Smooth muscle cell (in vitro differentiated cells): ENCODE measurements around the gene RESF1. TPM values are rescaled to one million over a fixed set of nuclear protein-coding genes. Genes with fewer than 3 reads are reported as not detected.

Experiments
- DNase-seq: peaks from one replicate; lab custom pipeline; 2025; ENCODE audit not compliant: unreplicated experiment; lab: John Stamatoyannopoulos, UW
- H2AFZ ChIP-seq: fragments of 200-600 bp; sonication (generic); 2 replicates; pipeline ENCODE4 v1.6.0; 2016; ENCODE audit warnings: antibody characterized with exemption, low read depth, mild to moderate bottlenecking
- H3F3A ChIP-seq: fragments of 200-600 bp; sonication (generic); 2 replicates; pipeline ENCODE4 v1.6.0; 2017; ENCODE audit warnings: antibody characterized with exemption, low read depth
- H3K27ac ChIP-seq: fragments of 200-600 bp; sonication (generic); 2 replicates; pipeline ENCODE4 v1.5.1; 2016; ENCODE audit warnings: low read depth, mild to moderate bottlenecking
- H3K27me3 ChIP-seq: fragments of 200-600 bp; sonication (generic); 2 replicates; pipeline ENCODE4 v1.6.1; 2016; ENCODE audit warnings: low read depth, mild to moderate bottlenecking
- H3K36me3 ChIP-seq: fragments of 200-600 bp; sonication (generic); 2 replicates; pipeline ENCODE4 v1.5.1; 2016; ENCODE audit warnings: low read depth
- H3K4me1 ChIP-seq: fragments of 200-600 bp; sonication (generic); 2 replicates; pipeline ENCODE4 v1.5.1; 2016; ENCODE audit warnings: low read depth
- H3K4me2 ChIP-seq: fragments of 200-600 bp; sonication (generic); 2 replicates; pipeline ENCODE4 v1.6.0; 2016; ENCODE audit warnings: mild to moderate bottlenecking
- H3K4me3 ChIP-seq: fragments of 200-600 bp; sonication (generic); 2 replicates; pipeline ENCODE4 v1.5.1; 2016; ENCODE audit warnings: mild to moderate bottlenecking
- H3K79me2 ChIP-seq: fragments of 200-600 bp; sonication (generic); 2 replicates; pipeline ENCODE4 v1.6.0; 2016; ENCODE audit warnings: low read depth, mild to moderate bottlenecking
- H3K9ac ChIP-seq: fragments of 200-600 bp; sonication (generic); 2 replicates; pipeline ENCODE4 v1.6.0; 2016; ENCODE audit warnings: low read depth
- H3K9me3 ChIP-seq: fragments of 200-600 bp; sonication (generic); replicated peaks from 2 replicates; pipeline ENCODE4 v1.5.1; 2016; ENCODE audit warnings: low read depth
- H4K20me1 ChIP-seq: fragments of 200-600 bp; sonication (generic); 2 replicates; pipeline ENCODE4 v1.6.0; 2016; ENCODE audit warnings: low read depth
- WGBS: methylation state at CpG from one replicate; pipeline ENCODE4 v1.1.7; 2016; ENCODE audit warnings: low lambda C conversion rate; 5-methylcytosine and 5-hydroxymethylcytosine counted together
- polyA plus RNA-seq: library from polyadenylated mRNA; unstranded; fragments of >200 nt; fragmentation: Nextera tagmentation; extraction: Ambion mirVana; gene quantifications from 2 replicates; pipeline ENCODE4 v1.2.1, GENCODE V29; 2016
- total RNA-seq: library from RNA; depleted of rRNA; stranded (reverse); fragments of >200 nt; gene quantifications from 2 replicates; pipeline ENCODE4 v1.2.3, GENCODE V29; 2014
- TF ChIP-seq, protein P1 (sequence below): fragments of 200-600 bp; sonication (generic); IDR thresholded peaks from 2 replicates; pipeline ENCODE4 v1.5.1; 2017; ENCODE audit warnings: borderline replicate concordance, mild to moderate bottlenecking, antibody characterized with exemption; ENCODE audit not compliant: insufficient read depth, poor library complexity, severe bottlenecking

The RESF1 gene
- total and polyA plus RNA-seq, 2 experiments from 2014 or later = 9.7 to 28.3 TPM

DNA sequence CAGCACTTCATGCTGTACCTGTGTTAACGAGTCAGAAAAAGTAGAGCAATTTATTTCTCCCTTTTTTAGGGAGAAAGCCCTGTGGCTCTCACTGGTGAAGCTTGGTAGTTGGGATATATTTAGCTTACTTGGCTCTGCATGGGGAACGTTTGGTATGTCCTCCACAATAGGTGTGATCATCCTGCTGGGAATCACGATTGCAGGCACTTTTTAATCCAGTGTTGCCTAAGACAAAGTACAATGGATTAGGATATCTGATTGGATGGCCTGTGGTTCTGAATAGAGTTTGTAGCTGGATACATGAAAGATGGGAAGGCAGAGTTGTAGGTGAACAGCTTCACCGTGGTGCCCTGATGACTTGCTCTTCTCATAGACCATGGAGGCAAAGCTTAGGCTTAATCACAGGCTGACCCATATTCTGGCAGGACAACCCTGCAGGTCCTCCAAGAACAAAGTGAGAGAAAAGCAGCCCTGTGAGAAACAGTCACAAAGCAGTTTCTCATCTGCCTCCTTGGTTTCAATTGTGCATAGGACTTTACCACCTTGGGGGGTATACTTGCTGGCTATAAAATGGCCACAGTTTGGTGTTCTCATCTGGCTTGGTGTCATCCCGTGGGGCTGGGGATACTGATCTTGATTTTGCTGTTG lies 7.5 kb downstream of the RESF1 start:
- H3K27me3 ChIP-seq = no peaks in the 10 kb centered on the region
- no peaks in the 10 kb centered on the region for H3F3A ChIP-seq
- H3K9me3 ChIP-seq = no peaks in the 10 kb centered on the region
- H4K20me1 ChIP-seq = peaks cover 44% of the 10 kb centered on the region
- H3K36me3 ChIP-seq = peaks cover 8% of the 10 kb centered on the region
- H3K4me2 ChIP-seq = no peak overlapping the region
- TF ChIP-seq, protein P1, sequence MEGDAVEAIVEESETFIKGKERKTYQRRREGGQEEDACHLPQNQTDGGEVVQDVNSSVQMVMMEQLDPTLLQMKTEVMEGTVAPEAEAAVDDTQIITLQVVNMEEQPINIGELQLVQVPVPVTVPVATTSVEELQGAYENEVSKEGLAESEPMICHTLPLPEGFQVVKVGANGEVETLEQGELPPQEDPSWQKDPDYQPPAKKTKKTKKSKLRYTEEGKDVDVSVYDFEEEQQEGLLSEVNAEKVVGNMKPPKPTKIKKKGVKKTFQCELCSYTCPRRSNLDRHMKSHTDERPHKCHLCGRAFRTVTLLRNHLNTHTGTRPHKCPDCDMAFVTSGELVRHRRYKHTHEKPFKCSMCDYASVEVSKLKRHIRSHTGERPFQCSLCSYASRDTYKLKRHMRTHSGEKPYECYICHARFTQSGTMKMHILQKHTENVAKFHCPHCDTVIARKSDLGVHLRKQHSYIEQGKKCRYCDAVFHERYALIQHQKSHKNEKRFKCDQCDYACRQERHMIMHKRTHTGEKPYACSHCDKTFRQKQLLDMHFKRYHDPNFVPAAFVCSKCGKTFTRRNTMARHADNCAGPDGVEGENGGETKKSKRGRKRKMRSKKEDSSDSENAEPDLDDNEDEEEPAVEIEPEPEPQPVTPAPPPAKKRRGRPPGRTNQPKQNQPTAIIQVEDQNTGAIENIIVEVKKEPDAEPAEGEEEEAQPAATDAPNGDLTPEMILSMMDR = no peak
- H3K27ac ChIP-seq = no peak overlapping the region
- H2AFZ ChIP-seq = no peak overlapping the region
- 75% methylated on average over 5 of the region's 5 CpGs for WGBS
- H3K4me1 ChIP-seq = peaks cover 11% of the 10 kb centered on the region
- H3K79me2 ChIP-seq = peaks cover 96% of the 10 kb centered on the region
- no peak overlapping the region for H3K4me3 ChIP-seq
- DNase-seq = no peak
- no peak overlapping the region for H3K9ac ChIP-seq

DNA sequence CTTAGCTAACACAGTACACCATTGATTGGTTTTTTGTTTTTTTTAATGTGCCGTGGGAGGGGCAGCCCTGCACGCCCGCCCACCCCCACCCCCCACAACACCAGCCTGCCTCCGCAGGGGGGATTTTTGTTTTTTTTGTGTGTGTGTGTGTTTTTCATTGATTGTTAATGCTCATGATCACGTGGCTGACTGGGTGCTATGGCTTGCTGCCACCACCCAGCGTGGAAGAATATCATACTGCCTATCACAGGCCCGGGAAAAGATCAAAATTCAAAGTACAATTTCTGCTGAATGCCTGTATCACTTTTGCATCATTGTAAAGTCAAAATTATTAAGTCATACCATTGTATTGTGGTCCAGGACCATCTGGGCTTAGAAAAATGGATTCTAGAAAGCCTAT lies 8.3 kb downstream of the RESF1 start:
- Histone ChIP-seq H2AFZ (no peak overlapping the region), H3K4me2 (no peak overlapping the region), H3K4me3 (no peak overlapping the region), H3K4me1 (peaks cover 10% of the 10 kb centered on the region), H4K20me1 (peaks cover 35% of the 10 kb centered on the region), H3K9me3 (no peaks in the 10 kb centered on the region), H3K27ac (no peak overlapping the region), H3F3A (no peaks in the 10 kb centered on the region), H3K27me3 (no peaks in the 10 kb centered on the region), H3K9ac (no peak overlapping the region), H3K79me2 (peaks cover 93% of the 10 kb centered on the region), H3K36me3 (peaks cover 8% of the 10 kb centered on the region)
- WGBS = 90% methylated on average over 7 of the region's 7 CpGs
- TF ChIP-seq, protein P1 = no peak
- no peak for DNase-seq

DNA sequence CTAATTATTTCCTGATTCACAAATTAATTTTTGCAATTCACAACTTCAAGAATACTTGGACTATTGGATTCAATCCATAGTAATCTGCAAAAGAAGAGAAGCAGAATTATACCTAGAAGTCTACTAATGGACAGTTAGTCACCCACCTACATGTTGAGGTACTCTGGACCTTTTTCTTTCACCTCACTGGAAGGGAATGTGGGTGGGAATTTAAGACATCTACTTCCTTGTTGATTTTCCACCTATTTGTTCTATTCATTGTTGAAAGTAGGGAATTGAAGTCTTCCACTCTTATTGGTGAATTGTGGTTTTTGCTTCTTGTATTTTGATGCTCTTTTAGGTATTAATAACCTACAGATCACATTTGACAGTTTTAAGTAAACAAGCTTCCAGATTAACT lies 11.0 kb downstream of the RESF1 start:
- no peak overlapping the region for H3K4me3 ChIP-seq
- H3K4me2 ChIP-seq = no peak overlapping the region
- no peak overlapping the region for H2AFZ ChIP-seq
- no peaks in the 10 kb centered on the region for H3K27me3 ChIP-seq
- H3K27ac ChIP-seq = no peak overlapping the region
- no peaks in the 10 kb centered on the region for H3F3A ChIP-seq
- DNase-seq = no peak
- peaks cover 10% of the 10 kb centered on the region for H3K4me1 ChIP-seq
- H3K36me3 ChIP-seq = peaks cover 15% of the 10 kb centered on the region
- H4K20me1 ChIP-seq = peaks cover 23% of the 10 kb centered on the region
- TF ChIP-seq, protein P1 = no peak
- no peak overlapping the region for H3K9ac ChIP-seq
- peaks cover 86% of the 10 kb centered on the region for H3K79me2 ChIP-seq
- H3K9me3 ChIP-seq = no peaks in the 10 kb centered on the region

DNA sequence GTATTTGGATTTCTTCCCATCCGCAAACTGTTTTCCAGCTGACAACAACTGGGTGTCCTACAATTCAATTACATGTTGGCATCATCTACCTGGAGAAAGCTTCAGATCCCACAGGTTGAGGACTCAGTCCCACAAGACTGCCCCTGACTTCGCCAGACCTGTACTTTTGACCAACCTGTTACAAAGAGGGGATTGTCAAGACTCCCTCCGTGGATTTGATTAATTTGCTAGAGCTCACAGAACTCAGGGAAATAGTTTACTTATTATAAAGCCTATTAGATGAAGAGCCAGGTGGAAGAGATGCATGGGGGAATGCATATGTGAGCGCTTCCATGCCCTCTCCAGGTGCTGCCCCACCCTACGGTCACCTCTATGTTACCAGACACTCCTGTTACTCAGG lies 14.6 kb downstream of the RESF1 start:
- no peak overlapping the region for H2AFZ ChIP-seq
- H3K9me3 ChIP-seq = no peaks in the 10 kb centered on the region
- H3F3A ChIP-seq = no peaks in the 10 kb centered on the region
- H3K9ac ChIP-seq = no peak overlapping the region
- TF ChIP-seq, protein P1 = no peak
- H3K27me3 ChIP-seq = no peaks in the 10 kb centered on the region
- no peak overlapping the region for H3K4me2 ChIP-seq
- H3K4me1 ChIP-seq = no peaks in the 10 kb centered on the region
- H3K4me3 ChIP-seq = no peak overlapping the region
- DNase-seq = no peak
- H3K36me3 ChIP-seq = peaks cover 30% of the 10 kb centered on the region
- H3K27ac ChIP-seq = no peak overlapping the region
- 100% methylated on average over 5 of the region's 5 CpGs for WGBS
- peaks cover 66% of the 10 kb centered on the region for H3K79me2 ChIP-seq
- H4K20me1 ChIP-seq = peaks cover 4% of the 10 kb centered on the region
